Effector memory CD4-positive, alpha-beta T cell (primary cell): ENCODE data around the gene THAP10.

Experiments used
- DNase-seq, 3 donors: peaks; one replicate each; pipeline ENCODE4 v3.0.0-alpha.2; 2020
- H3K27ac ChIP-seq: 2 replicates; pipeline ENCODE4 v1.7.0; 2013; ENCODE audit warnings: mild to moderate bottlenecking, low read length, moderate library complexity; ENCODE audit not compliant: insufficient read depth, poor library complexity, severe bottlenecking
- H3K27me3 ChIP-seq: replicated peaks from 2 replicates; pipeline ENCODE4 v1.7.0; 2013; ENCODE audit warnings: mild to moderate bottlenecking, low read length; ENCODE audit not compliant: insufficient read depth, control insufficient read depth, poor library complexity, severe bottlenecking
- H3K36me3 ChIP-seq: 2 replicates; pipeline ENCODE4 v1.7.0; 2013; ENCODE audit warnings: mild to moderate bottlenecking, low read length, moderate library complexity; ENCODE audit not compliant: control insufficient read depth, insufficient read depth
- H3K4me1 ChIP-seq: 2 replicates; pipeline ENCODE4 v1.7.0; 2013; ENCODE audit warnings: low read length, mild to moderate bottlenecking; ENCODE audit not compliant: control insufficient read depth, insufficient read depth, poor library complexity, severe bottlenecking
- H3K4me3 ChIP-seq: 2 replicates; pipeline ENCODE4 v1.7.0; 2013; ENCODE audit warnings: low read length, low read depth, mild to moderate bottlenecking; ENCODE audit not compliant: insufficient read depth, poor library complexity, severe bottlenecking
- H3K9me3 ChIP-seq: 2 replicates; pipeline ENCODE4 v1.7.0; 2013; ENCODE audit warnings: mild to moderate bottlenecking, low read length, moderate library complexity; ENCODE audit not compliant: control insufficient read depth

THAP10 gene

GRCh38 chr15:70834999-70835398 lies 57.2 kb downstream of the THAP10 start:
- Histone ChIP-seq H3K36me3 (no peaks in the 10 kb centered on the region), H3K27ac (no peak overlapping the region), H3K4me1 (no peaks in the 10 kb centered on the region), H3K4me3 (no peak overlapping the region), H3K27me3 (no peaks in the 10 kb centered on the region), H3K9me3 (no peaks in the 10 kb centered on the region)
- DNase-seq = no peak

GRCh38 chr15:70833861-70834765 lies 58.1 kb downstream of the THAP10 start:
- H3K4me3 ChIP-seq = no peak overlapping the region
- no peak for DNase-seq
- H3K9me3 ChIP-seq = no peaks in the 10 kb centered on the region
- no peak overlapping the region for H3K27ac ChIP-seq
- H3K36me3 ChIP-seq = no peaks in the 10 kb centered on the region
- H3K4me1 ChIP-seq = no peaks in the 10 kb centered on the region
- no peaks in the 10 kb centered on the region for H3K27me3 ChIP-seq

- Histone ChIP-seq H3K9me3 (no peaks in the 10 kb centered on the region), H3K27ac (no peak overlapping the region), H3K4me3 (no peak overlapping the region), H3K36me3 (no peaks in the 10 kb centered on the region), H3K27me3 (no peaks in the 10 kb centered on the region), H3K4me1 (no peaks in the 10 kb centered on the region)
- no peak for DNase-seq
Measured at GRCh38 chr15:70833422-70833821, 58.8 kb downstream of the THAP10 start.

GRCh38 chr15:70832176-70832575 lies 60.1 kb downstream of the THAP10 start:
- H3K36me3 ChIP-seq = no peaks in the 10 kb centered on the region
- no peak for DNase-seq
- no peaks in the 10 kb centered on the region for H3K27me3 ChIP-seq
- H3K4me3 ChIP-seq = no peak overlapping the region
- no peaks in the 10 kb centered on the region for H3K4me1 ChIP-seq
- H3K27ac ChIP-seq = no peak overlapping the region
- no peaks in the 10 kb centered on the region for H3K9me3 ChIP-seq
